NCI-H2029 (cell line): ENCODE results near the gene RFX5.
"Not testable (repeated sequence)": the region's sequence is repeated elsewhere in the genome, so short reads cannot be mapped to it uniquely, and the experiment has no call there.

Source experiments
- DNase-seq: peaks from one replicate; lab custom pipeline; 2025; lab: John Stamatoyannopoulos, UW

The RFX5 gene

DNA sequence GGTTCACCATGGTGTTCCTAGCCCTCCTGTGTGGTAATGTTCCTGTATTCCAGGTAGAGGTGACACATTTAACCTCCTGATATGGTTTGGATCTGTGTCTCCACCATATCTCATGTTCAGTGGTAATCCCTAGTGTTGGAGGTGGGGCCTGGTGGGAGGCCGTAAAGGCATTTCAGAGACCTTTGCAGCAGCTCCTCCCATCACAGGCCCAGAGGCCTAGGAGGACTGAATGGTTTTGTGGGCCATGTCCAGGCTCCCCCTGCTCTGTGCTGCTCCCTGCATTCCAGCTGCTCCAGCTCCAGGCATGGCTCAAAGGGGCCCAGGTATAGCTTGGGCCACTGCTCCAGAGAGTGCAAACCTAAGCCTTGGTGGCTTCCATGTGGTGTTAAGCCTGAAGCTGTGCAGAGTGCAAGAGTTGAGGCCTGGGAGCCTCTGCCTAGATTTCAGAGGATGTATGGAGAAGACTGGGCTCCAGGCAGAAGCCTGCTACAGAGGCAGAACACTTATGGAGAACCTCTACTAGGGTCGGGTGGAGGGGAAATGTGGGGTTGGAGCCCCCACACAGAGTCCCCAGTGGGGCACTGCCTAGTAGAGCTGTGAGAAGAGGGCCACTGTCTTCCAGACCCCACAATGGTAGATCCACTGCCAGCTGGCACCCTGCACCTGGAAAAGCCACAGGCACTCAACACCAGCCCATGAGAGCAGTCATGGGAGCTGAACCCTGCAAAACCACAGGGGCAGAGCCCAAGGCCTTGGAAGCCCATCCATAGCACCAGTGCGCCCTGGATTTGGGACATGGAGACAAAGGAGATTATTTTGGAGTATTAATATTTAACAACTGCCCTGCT is 15.5 kb upstream of the RFX5 start:
- DNase-seq = no peak

DNA sequence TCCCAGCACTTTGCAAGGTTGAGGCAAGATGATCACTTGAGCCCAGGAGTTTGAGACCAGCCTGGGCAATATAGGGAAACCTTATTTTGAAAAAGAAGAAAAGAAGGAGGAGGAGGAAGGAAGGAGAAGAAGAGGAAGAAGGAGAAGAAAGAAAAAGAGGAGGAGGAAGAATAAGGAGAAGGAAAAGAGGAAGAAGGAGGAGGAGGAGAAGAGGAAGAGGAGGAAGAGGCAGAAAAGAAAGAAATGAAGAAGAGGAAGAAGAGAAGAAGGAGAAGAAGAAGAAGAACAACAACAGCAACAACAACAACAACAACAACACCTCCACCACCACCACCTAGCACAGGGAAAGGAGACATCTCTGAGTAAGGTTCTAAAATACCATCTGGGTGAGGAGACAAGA is 14.8 kb upstream of the RFX5 start:
- DNase-seq = no peak

DNA sequence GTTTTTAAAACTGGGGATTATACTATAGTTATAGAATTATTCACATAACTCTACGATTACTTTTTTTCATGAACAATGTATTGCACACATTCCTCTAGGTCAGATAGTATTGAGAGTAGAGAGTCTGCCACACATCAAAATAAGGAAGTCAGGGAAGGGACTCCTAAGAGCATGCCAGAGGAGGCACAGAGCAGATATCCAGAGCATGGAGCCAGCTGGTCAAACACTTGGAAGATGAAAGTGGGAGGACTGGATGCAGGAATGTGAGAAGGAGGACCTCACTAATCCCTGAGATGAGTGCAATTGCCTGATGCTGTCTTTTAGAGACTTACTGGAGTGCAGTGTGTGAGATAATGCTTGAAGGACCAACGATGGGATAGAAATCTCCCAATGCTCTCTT is 9.6 kb upstream of the RFX5 start:
- DNase-seq = no peak

GRCh38 chr1:151352021-151352718 is 5.1 kb upstream of the RFX5 start:
- DNase-seq = peak; percentile 51

GRCh38 chr1:151350323-151350722 is 3.3 kb upstream of the RFX5 start:
- not testable (repeated sequence) for DNase-seq

DNA sequence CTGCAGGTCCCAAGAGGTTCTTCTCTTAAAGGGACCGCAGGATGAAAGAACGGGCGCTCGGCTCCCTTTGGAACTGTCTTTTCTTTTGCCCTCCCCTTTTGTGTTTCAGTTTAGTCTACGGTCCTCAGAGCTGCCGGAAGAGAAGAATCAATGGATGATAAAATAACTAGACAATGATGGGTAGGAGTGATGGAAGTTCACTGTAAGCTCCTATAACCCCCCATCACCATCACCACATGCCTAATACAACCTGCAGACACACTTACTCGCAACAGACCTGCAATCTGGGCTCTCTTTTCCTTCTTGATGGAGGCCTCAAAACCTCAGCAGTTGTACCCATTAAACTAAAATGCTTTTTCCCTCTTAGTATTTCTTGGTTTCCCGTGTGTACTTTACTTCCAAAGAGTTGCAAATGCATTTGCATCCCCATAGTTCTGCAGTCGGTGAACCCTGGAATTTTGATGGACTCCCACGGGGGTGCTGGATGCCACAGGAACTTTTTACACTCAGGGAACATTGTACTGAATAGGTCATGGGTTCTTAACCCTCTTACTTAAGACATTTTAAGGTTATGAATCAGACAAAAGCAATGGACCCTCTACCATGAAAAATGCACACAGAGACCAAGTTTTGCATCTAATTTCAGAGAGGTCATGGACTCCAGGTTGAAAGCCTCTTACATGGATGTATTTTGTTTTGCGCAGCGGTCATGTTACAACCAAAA is 633 bp upstream of the RFX5 start:
- no peak for DNase-seq

DNA sequence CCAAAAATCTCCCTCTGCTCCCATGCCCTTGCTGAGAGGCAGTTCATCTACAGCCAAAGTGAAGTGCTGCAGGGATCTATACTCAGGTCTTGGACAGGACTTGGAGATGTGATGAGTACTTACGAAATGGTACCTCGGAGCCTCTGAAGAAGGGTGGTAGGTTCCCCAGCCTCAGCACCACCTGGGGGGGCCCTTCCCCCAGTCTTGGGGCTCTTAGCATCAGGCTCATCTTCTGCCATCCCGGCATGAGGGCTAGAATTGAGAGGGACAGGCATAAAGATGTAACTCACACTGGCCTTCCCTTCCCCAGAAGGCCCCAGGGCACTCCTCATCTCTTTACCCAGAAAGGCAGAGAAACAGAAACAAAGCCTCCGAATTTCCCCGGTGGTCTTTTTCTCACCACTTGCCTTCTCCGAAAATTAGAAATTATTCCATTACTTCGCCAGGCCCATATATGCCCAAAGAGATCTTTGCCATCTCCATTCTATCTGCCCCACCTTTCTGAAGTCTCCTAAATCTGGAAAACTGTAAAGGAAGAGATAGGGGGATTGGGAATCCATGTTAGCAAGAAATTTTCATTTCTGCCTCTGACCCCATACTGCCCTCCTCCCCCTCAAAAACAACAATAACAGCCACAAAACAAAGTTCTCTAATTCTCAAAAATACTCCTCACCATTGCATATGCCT is 827 bp downstream of the RFX5 start:
- DNase-seq = no peak

DNA sequence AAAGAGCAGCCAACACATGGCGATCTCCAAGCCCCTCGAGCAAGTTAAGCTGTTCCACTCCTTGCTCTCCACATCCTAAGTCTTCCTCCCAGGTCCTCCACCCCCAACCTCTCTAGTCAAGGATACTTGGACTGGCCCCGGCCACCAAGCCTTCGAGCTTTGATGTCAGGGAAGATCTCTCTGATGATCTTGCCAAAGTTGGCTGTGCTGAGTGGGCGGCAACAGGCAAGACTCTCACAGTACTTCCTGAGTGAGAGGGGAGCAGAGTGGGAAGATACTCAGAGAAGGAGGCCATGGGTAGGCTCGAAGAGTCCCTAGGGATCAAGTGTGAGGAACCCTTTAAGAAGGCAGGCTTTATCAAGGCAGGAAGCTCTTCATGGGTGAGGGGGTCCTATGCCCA is 2.8 kb downstream of the RFX5 start:
- no peak for DNase-seq

DNA sequence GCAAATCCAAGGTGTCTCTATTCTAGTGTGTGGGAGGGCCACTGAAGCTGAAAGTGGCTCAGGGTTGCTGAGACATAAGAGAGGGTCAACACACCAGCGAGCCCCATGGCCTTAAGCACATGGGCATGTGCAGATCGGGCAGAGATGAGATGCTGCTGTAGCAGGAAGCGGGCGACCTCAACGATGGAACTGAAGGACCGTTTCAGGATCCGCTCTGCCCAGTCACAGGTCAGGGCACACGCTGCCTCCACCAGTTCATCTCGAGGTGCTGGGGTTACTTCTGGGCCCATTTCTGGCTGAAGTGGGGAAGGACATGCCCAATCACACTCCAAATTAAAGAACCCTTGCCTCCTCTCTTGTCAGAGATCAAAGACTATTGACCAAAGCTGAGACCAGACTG is 3.5 kb downstream of the RFX5 start:
- no peak for DNase-seq

DNA sequence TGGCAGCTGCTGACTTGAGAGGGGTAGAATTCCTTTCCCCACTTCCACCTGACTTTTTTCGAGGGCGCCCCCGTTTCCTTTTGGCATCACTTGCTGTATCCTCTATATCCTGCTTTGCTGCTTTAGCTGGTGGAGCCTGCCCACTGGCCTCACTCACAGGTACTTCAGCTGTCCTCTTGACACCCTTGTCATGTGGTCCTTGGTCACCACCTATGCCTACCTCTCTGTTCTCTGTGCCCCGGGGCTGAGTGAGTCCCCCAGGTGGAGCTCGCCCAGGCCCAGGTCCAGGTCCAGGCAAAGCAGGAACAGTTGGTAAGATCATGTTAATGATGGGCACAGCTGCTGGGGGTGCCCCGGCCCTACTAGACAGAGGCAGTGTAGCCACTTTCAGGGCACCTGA is 4.5 kb downstream of the RFX5 start:
- no peak for DNase-seq

DNA sequence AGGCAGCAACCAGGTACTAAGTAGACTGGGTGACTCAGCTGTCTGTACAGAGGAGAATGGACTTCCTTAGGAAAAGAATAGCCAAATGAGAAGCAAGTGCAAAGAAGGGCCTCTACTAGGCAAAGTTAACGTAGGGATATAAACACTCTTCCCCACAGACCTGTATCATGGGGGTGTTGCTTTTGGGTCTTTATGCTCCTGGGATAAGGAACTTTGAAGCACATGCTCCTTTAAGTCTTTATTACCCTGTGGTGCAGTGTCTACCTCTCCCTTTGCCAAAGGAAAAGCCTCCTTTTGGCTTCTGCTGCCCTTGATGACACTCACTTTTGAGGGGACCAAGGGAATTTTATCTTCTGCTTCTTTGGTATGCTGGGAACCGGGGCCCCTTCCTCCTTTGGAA is 5.0 kb downstream of the RFX5 start:
- DNase-seq = no peak

DNA sequence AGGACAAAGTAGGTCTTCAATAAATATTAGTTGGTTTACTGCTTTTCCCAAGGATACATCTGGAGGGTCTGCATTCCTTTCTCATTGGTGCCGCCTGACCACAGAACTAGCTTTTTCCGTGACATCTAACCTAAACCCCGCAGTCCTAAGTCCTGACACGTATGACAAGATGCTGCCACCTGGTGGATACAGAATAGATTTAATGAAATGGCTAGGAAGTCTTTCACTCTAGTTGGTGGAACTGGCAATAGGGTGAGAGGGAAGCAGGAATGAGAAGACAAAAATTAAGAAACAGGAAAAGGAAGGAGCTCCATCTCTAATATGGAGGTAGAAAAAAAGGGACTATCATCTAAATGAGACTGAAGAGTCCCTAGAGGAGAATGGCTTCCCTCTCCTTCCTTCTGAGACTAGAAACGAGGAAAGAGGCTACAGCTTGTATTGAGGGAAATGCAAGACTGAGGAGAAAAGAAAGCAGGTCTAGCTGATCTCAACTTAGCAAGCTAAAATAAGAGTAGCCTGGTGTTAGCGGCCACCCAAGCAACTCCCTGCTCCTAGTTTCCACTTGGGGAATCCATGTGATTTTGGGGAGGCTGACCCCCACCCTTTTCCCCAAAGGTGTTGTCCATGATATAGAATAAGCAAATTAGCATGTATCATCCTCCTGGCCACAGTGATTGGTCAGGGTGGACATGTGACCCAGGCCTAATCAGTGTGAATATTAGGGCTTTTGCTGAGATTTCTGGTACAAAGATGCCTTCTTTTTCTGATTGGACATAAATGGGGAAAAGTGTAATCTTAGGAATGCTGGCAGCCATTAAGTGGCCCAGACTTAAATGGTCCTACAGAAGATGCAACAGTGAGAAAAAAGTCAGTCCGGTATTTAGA is 5.9 kb downstream of the RFX5 start:
- peak; percentile 69 for DNase-seq

DNA sequence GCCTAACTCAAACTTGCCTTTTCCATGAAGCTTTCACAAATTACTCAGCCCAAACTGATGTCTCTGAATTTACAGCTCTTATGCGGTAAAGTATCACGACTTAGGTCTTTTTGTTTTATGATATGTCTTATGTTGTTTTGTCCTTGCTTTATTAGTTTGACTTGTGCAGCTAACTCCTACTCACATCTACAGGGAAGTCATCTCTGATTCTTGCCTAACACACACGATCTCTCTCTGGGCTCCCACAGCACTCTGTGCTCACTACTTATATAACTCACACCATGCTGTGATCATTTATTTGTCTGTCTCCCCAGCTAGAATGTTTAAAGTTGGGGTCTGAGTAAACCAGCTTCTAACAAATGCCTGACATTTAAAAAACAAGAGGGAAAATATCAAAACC is 10.5 kb downstream of the RFX5 start:
- DNase-seq = no peak

- no peak for DNase-seq
Measured at GRCh38 chr1:151334822-151335221, 12.2 kb downstream of the RFX5 start.

- DNase-seq = no peak
Measured at GRCh38 chr1:151327903-151328674, 19.0 kb downstream of the RFX5 start.

DNA sequence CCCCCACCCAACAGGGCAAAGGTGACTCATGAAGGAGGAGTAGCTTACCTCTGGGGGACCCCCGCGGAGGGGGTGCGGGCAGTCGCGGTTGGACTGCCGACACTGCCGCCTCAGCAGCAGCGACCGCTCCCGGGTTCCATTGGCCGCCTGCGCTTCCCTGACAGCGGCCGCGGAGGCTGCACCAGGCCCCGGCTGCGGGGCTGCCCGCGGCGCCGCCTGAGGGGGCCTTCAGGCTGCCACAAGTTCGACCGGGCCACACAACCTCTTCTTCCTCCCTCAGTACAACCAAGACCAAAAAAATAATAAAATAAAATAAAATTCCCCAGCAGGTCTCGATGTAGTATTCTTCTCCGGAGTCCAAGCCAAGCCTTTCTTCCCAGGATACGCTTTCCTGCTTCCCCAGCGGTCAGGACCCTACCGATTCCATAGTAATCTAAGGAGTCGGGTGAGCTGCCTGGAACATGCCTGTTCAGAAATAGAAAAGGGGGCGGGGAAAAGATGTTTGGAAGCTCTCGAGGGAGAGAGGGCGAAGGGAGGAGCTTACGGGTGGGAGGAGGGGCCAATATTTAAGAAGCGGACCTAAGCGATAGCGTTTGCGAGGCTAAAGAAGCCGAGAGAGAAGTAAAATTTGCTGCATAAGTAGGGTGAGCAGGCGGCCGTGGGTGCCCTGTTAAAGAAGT is 19.7 kb downstream of the RFX5 start, which contains the start of gene PI4KB:
Gene PI4KB (minus strand): TSS at position 194 of the 680 bp plus-strand sequence. CDS start 10,935 bp downstream, outside the sequence.
- DNase-seq = peak; percentile 97

- DNase-seq = no peak
Measured at GRCh38 chr1:151326619-151327222, 20.3 kb downstream of the RFX5 start.

GRCh38 chr1:151325646-151326429 is 21.2 kb downstream of the RFX5 start:
- no peak for DNase-seq
